Uterus (tissue), 2 donors: Measurements from ENCODE around the gene GSTO2.

Experiments
- POLR2A ChIP-seq, 2 donors: fragments of 450-650 bp; IDR thresholded peaks; one replicate each; pipeline ENCODE4 v1.6.1; 2016; ENCODE audit warnings: antibody characterized with exemption in 2 of 2, mild to moderate bottlenecking in 1 of 2, moderate library complexity in 1 of 2
- TF ChIP-seq, protein P1 (sequence below), 4 experiments: fragments of 200-600 bp in 2 of 4; fragments of 450-650 bp in 2 of 4; sonication (generic) in 2 of 4; IDR thresholded peaks; one replicate each; pipeline ENCODE4 v1.5.1; 2016 to 2019; ENCODE audit warnings: antibody characterized with exemption in 4 of 4, mild to moderate bottlenecking in 2 of 4, moderate library complexity in 1 of 4

DNA sequence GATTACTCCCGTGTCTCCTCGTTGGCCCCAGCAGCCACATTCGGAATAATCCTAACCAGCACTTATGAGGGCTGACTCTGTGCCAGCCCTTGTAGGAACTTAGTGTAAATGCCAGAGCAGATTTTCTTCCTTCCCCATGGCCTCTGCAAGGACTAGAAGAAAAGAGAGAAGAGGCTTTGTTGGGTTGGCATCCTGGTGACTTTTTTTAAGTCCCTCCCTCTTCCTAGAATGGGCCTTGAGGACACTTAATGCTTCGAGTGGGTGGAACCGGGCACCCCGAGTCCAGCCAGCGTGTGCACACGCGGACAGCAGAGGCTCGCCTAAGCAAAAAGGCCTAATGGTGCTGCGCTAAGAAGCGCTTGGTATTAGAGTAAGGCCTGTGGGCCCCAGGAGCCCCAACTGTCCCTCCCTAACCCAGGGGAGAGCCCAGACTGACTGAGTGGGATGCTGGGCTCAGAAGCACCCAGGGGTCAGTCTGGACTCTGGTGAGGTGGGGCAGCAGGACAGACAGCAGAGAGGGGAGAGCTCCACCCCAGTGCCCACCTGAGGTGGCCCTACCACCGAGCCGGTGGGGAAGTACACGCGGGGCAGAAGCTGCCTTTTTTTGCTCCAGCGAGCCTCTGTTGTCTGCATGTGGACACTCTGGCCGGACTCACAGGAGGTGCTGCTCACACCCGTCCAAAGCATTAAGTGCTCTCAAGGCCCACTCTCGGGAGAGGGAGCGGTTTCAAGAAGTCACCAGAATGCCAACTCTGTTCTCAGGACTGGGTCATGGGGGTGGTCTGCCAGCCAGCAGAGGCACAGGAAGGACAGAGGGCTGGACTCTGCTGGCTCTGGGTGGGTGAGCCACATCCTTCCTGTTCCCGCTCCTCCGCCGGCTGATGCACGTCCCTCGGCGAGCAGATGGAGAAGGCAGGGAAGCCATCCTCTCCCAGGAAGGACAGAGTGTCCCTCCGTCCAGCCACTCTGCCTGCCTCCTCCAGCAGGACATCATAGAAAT lies 56.8 kb downstream of the GSTO2 start:
- TF ChIP-seq POLR2A (IDR thresholded peaks at IDR 0.05), result no peak
- TF ChIP-seq, protein P1, sequence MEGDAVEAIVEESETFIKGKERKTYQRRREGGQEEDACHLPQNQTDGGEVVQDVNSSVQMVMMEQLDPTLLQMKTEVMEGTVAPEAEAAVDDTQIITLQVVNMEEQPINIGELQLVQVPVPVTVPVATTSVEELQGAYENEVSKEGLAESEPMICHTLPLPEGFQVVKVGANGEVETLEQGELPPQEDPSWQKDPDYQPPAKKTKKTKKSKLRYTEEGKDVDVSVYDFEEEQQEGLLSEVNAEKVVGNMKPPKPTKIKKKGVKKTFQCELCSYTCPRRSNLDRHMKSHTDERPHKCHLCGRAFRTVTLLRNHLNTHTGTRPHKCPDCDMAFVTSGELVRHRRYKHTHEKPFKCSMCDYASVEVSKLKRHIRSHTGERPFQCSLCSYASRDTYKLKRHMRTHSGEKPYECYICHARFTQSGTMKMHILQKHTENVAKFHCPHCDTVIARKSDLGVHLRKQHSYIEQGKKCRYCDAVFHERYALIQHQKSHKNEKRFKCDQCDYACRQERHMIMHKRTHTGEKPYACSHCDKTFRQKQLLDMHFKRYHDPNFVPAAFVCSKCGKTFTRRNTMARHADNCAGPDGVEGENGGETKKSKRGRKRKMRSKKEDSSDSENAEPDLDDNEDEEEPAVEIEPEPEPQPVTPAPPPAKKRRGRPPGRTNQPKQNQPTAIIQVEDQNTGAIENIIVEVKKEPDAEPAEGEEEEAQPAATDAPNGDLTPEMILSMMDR (IDR thresholded peaks at IDR 0.05), result no peak
